MM.1S (cell line): ENCODE results near the gene LMCD1.
"Not testable (repeated sequence)": the region's sequence is repeated elsewhere in the genome, so short reads cannot be mapped to it uniquely, and the experiment has no call there.

Experiments used
- EZH2 ChIP-seq: fragments of 300-600 bp; sonication (generic); optimal IDR thresholded peaks from 2 replicates; pipeline ENCODE3; 2017; ENCODE audit warnings: low read depth, mild to moderate bottlenecking, antibody characterized with exemption, low read length, mixed read lengths
- TF ChIP-seq, protein P1 (sequence below): fragments of 300-600 bp; sonication (generic); IDR thresholded peaks from 2 replicates; pipeline ENCODE4 v1.5.1; 2016; ENCODE audit warnings: antibody characterized with exemption, low read length, mixed read lengths

DNA sequence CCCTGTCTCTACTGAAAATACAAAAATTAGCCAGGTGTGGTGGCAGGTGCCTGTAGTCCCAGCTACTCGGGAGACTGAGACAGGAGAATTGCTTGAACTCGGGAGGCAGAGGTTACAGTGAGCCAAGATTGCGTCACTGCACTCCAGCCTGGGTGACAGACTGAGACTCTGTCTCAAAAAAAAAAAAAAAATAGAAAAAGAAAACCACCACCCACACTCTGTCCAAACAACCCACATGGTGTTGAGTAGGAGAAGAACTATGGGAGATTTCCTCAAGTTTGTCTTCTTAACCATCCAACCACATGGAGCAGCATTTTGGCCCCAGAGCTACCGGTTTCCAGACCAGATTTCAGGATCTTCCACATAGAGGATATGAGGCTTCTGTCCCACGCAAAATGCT lies 78.8 kb downstream of the LMCD1 start:
- TF ChIP-seq, protein P1, sequence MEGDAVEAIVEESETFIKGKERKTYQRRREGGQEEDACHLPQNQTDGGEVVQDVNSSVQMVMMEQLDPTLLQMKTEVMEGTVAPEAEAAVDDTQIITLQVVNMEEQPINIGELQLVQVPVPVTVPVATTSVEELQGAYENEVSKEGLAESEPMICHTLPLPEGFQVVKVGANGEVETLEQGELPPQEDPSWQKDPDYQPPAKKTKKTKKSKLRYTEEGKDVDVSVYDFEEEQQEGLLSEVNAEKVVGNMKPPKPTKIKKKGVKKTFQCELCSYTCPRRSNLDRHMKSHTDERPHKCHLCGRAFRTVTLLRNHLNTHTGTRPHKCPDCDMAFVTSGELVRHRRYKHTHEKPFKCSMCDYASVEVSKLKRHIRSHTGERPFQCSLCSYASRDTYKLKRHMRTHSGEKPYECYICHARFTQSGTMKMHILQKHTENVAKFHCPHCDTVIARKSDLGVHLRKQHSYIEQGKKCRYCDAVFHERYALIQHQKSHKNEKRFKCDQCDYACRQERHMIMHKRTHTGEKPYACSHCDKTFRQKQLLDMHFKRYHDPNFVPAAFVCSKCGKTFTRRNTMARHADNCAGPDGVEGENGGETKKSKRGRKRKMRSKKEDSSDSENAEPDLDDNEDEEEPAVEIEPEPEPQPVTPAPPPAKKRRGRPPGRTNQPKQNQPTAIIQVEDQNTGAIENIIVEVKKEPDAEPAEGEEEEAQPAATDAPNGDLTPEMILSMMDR = not testable (repeated sequence)
- not testable (repeated sequence) for TF ChIP-seq EZH2
